GM21786 (cell line): ENCODE data around the gene LCN15.
"Not testable (repeated sequence)": the region's sequence is repeated elsewhere in the genome, so short reads cannot be mapped to it uniquely, and the experiment has no call there.

ENCODE experiments used
- ATAC-seq: cut with Tn5 transposase; IDR thresholded peaks from one replicate; pipeline ENCODE4 v1.9.1; 2021; ENCODE audit not compliant: unreplicated experiment

LCN15 gene

DNA sequence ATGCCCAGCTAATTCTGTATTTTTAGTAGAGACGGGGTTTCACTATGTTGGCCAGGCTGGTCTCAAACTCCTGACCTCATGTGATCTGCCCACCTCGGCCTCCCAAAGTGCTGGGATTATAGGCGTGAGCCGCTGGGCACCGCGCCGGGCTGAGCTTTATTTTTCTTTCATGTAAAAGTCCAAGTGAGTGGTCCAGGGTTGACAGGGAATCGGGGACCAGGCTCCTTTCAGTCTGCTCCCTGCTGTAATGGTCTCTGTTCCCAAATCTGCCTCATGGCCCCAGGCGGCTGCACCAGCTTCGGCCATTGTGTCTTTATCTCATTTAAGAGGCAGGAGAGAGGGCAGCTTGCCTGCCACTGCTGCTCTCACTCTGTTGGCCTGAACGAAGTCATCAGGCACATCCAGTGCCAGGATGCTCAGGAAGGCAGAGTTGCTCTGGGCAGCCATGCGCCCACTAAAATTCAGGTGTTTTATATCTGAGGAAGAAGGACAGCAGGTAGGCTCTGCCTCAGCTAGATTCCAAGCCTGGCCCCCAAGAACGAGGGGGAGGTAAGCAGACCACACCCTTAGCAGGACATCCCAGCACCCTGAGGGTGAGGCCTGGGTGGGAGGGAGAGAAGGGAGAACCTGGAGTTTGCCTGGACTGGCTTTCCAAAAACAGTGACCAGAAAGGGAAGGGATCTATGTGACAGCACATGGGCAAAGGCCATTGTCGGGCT, 30.1 kb upstream of the LCN15 start:
- no peak for ATAC-seq

DNA sequence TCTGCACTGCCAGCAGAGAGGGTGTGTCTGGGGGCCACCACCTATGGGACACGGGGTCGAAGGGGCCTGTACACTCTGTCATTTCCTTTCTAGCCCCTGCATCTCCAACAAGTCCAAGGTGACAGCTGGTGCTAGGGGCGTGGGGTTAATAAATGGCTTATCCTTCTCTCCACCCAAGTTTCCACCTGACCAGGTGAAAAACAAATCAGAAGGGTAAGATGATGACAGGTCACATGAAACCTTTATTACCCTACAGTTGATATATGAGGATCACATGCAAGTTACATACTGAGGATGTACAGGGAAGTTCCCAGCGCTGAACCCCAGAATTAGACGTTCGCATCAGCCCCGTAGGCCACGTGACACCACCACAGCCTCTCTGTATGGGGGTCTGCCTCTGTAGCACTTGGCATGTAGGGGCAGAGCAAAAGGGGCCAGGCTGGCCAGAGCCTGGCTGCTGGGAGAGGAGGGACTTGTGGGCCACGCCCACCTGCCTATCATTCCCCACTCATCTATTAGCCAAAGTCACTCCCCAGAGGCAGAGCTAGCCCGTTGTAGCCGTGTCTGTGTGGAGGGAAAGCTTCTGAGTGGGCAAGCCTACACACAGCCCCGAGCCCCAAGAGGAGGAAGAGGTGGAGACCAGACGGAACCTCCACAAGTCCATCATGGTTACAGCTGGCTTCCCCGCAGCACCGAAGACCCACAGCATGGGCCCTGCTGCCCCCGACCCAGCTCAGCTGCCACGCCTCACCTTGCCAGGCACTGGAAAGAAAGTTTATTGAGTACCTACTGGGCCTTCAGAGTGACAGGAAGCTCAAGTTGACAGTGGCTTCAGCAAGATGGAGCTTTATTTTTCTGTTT, 29.0 kb upstream of the LCN15 start:
- no peak for ATAC-seq

DNA sequence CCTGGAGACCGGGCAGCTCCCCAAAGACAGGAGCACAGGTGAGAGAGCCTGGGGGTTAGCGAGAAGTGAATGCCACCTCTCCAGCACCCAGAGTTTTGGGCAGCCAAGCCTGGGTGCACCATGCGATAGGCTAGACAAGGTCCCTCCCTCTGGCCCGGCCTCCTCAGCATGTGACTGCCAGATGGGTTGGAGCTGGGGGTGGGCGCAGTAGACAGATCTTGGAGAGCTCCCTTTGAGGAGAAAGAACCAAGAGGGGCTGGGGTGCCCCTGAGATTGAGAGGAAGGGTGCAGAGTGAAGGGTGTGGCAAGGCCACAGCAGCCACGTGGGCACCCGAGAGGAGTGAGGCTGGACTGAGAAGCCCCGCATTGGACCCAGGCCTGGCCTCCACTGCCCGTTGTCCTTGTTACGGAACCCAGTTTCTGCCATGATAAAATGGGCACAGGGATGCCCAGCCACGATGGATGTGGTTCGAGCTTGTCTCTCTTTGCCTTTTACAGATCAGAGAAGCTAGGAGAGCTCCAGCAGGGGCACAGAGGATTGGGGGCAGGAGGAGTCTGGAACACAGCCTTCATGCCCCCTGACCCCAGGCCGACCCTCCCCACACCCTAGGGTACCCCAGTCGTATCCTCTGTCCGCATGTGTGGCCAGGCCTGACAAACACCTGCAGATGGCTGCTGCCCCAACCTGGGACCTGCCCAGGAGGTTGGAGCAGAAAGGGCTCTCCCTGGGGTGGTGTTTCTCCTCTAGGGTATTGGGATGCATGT, 28.2 kb upstream of the LCN15 start:
- no peak for ATAC-seq

DNA sequence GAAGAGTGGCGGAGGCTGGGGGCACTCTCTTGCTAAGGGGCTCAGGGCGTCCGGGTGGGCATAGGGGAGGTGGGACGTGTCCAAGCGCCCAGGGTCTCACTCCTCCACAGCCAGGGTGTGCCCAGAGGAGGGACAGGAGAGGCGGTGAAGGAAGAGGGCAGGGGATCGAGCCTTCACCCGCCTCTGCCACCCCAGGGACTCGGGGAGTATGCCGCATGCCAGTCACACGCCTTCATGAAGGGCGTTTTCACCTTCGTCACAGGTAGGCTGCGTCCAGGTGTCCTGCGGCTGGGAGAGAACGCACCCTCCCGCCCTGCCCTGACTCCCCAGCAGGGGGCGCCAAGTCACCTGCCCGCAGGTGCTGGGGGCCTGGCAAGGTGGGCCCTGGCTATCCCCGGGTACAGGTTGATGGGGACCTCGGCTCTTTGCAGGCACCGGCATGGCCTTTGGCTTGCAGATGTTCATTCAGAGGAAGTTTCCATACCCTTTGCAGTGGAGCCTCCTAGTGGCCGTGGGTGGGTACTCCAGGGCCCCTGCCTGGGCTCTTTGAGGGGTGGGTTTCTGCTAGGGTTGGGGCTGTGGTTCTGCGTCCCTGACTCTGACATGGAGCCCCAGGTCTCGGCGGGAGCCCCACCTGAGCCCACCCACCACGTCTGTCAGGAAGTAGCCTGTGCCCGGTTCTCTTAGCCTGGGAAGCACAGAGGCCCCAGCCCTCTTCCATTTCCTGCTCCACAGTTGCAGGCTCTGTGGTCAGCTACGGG, 27.4 kb upstream of the LCN15 start:
- peak; percentile 14 for ATAC-seq

DNA sequence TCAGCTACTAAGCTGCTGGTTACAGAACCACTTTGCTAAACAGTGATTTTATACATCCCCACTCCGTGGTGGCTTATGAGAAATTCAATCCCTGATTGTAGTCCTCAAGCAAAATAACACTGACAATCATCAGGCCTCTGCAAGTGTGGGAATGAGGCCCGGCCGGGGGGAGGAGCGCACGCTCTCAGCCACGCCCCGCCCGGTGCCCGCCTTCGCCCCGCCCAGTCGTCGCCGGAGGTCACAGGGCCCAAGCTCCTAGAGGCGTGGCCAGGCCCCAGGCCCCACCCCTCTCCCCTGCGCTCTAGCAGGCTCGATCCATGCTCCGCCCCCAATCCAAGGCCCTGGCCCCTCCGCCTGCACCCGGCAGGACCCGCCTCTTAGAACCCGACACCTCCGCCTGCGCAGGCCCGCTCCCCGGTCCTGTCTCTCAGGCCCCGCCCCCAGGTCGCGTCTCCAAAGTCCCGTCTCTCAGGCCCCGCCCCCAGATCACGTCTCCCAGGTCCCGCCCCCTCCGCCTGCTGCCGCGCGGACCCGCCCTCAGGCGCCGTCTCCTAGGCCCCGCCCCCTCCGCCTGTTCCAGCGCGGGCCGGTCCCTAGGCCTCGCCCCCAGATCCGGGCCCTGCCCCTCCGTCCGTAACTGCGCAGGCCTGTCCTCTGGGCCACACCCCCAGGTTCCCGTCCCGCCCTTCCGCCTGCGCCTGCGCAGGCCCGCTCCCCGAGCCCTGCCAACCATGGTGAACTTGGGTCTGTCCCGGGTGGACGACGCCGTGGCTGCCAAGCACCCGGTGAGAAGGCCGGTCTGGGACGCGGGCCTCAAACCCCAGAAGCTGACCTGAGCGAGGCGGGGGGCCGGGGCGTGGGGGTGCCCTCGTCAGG, 26.6 kb upstream of the LCN15 start, which contains the start of gene TMEM141:
Gene TMEM141, plus strand, starts transcription at position 705 of the 876 bp plus-strand sequence. Its CDS starts 27 bp downstream, at position 732.
- peak; percentile 79 for ATAC-seq

DNA sequence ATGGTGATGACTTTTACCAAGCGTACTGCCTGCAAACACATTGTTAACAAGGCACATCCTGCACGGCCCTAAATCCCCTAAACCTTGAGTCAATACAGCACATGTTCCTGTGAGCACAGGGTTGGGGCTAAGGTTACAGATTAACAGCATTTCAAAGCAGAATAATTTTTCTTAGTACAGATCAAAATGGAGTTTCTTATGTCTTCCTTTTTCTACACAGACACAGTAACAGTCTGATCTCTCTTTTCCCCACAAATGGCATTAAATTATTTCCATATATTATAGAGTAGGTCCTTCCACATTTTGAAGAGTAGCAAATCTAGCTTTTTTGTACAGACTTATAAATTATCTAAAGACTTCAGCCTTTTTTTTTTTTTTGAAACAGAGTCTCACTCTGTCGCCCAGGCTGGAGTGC, 25.2 kb upstream of the LCN15 start:
- ATAC-seq, result no peak

DNA sequence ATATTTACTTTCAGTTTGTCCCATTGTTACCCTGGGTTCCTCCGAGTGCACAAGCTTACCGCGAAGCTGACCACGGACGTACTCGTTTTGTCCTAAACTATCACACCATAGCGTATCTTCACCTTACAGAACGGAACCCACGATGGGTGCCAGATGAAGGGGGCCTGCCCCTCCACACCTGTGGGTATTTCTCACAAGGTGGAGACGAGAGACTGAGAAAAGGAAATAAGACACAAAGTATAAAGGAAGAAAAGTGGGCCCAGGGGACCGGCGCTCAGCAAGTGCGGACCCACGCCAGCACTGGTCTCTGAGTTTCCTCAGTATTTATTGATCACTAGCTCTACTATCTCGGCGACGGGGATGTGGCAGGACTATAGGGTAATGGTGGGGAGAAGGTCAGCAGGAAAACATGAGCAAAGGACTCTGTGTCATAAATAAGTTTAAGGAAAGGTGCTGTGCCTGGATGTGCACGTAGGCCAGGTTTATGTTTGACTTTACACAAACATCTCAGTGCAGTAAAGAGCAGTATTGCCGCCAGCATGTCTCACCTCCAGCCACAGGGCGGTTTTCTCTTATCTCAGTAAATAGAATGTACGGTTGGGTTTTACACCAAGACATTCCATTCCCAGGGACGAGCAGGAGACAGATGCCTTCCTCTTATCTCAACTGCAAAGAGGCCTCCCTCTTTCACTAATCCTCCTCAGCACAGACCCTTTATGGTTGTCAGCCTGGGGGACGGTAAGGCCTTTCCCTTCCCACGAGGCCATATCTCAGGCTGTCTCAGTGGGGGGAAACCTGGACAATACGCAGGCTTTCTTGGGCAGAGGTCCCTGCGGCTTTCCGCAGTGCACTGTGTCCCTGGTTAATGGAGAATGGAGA, 24.6 kb upstream of the LCN15 start:
- not testable (repeated sequence) for ATAC-seq

DNA sequence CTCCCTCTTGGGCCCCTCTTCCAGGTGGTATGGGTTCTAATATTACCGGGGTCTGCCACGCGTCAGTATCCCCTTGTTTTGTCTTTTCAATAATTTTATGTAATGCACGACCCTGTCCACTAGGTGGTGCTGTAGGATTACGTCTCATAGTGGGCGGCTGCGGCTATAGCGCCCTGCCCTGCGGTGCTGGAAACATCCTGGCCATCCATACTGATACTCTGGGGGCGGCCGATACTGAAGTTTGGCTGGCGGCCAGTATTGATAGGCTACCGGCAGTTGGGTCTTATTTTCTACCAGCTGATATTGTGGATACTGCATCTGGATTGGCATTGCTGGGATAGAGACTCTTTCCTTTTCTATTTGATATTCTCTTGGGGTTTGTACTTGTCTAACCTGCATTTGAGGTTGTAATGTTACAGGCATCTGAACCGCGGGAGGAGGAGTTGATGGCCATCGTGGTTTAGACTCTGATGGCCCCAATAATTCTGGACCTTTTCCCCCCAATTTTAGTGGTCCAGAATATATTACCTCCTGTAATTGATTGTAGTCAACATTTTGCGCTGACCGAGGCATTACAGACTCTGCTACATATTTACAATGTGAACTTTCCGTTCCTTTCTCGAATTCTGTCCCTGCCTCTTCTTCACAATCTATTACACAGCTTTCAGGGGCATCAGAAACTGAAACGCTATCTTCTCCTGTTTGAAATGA, 23.5 kb upstream of the LCN15 start:
- no peak for ATAC-seq

DNA sequence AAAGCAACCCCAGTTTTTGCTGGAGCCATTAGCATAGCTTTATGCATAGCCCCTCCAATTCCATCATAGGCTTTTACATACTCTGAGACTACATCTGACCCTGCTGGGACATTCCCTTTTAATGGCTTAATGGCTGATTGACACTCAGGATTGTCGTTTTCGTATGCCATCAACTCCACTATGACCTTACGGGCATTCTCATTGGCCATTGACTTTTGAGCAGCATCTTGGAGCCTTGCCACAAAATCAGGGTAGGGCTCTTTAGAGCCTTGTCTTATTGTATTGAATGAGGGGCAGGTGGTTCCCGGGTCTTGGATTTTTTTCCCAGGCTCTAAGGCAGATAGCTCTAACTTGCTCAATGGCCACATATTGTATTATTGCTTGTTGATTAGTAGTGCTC, 22.7 kb upstream of the LCN15 start:
- not testable (repeated sequence) for ATAC-seq

DNA sequence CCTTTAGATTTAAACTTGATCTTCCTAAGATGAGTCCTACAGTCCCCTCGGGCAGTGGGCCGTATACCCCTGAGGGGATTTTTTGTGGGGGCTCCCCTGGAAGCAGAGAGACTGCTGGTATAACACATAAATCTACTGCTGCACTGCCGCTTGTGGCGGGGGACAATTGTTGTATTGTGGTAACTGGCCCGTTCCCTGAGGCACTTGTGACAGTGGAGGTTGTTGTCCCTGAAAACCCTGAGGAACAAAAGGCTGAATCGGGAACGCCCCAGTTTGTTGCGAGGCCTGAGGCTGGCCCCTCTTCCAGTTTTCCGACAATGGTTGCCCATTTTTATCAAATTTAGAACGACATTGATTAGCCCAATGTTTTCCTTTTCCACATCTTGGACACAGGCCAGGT, 22.1 kb upstream of the LCN15 start:
- ATAC-seq, result no peak

DNA sequence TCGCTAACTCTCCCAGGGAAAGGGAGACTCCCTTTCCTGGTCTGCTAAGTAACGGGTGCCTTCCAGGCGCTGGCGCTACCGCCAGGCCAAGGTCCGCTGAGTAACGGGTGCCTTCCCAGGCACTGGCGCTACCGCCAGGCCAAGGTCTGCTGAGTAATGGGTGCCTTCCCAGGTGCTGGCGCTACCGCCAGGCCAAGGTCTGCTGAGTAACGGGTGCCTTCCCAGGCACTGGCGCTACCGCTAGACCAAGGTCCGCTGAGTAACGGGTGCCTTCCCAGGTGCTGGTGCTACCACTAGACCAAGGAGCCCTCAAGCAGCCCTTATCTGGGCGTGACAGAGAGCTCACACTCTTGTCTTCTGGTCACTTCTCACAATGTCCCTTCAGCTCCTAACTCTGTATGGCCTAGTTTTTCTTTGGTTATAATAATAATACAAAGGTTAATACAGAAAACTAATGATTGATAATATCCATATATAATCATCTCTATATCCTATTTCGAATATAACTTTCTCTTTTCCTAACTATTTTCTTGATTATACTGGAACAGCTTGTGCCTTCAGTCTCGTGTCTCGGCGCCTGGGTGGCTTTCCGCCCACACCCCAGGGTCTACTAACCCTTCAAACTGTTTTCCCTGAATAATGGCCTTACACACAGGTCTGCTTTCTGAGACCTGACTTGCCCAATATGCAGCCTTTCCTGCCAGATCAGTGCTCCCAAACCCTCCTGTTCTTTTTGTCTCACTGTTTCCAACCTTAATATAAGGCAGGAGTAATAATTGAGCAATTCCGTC, 21.4 kb upstream of the LCN15 start:
- not testable (repeated sequence) for ATAC-seq

DNA sequence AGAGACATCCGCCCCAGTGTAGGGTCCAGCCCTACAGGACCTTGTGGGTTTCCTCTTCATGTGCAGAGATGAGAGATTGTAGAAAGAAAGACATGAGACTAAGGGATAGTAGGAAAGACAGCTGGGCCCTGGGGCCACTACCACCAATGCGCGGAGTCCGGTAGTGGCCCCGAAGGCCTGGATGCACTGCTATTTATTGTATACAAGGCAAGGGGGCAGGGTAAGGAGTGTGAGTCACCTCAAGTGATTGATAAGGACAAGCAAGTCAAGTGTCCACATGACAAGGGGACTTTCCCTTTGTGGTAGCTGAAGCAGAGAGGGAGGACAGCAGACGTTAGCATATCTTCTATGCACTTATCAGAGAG, 20.7 kb upstream of the LCN15 start:
- no peak for ATAC-seq

DNA sequence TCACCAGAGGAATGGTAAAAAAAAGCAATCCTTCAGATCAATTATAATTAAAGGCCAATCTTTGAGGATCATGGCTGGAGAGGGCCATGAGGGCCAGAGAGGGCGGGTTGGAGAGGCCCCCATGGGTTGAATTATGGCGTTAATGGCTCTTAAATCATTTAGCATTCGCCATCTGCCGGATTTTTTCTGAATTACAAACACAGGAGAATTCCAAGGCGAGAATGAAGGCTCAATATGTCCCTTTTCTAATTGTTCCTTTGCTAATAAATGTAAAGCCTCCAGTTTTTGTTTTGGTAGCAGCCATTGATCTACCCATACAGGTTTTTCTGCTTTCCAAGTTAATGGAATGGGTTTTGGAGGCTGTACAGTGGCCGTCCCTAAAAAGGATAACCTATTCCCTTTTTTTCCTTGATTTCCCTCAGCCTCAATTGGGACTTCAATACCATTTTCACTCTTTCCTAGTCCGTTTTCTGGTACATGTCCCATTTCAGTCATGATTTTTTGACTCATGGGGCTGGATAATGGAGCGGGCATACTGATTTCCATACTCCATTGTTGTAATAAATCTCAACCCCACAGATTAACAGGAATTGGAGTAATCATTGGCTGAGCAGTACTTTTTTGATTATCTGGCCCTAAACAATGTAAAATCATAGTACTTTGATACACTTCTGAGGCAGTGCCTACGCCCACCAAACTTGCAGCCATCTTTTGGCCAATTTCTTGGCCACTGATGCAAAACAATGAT, 20.1 kb upstream of the LCN15 start:
- no peak for ATAC-seq

DNA sequence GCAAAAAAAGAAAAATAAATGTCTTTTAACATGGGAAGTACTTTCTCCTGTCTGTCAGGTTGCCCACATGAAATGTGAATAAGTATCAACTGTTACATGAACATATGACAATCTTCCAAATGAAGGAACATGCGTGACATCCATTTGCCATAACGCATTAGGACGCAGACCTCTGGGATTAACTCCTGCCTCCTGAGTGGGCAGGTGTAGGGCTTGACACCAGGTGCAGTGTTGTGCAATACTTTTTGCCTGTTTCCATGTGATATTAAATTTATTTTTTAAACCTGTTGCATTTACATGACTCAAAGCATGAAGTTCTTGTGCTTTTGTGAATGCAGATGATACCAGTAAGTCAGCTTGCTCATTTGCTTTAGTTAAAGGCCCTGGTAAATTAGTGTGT, 18.1 kb upstream of the LCN15 start:
- ATAC-seq, result no peak

DNA sequence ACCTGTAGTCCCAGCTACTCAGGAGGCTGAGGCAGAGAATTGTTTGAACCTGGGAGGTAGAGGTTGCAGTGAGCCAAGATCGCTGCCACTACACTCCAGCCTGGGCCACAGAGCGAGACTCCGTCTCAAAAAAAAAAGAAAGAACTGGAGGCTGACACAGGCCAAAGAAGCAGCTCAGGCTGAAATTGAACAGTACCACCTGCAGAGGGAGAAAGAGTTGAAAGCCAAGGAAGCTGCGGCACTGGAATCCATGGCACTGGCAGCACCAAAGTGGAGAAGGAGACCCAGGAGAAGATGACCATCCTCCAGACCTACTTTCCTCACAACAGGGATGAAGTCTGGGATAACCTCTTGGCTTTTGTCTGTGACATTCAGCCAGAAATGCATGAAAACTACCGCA, 15.5 kb upstream of the LCN15 start:
- ATAC-seq, result no peak

DNA sequence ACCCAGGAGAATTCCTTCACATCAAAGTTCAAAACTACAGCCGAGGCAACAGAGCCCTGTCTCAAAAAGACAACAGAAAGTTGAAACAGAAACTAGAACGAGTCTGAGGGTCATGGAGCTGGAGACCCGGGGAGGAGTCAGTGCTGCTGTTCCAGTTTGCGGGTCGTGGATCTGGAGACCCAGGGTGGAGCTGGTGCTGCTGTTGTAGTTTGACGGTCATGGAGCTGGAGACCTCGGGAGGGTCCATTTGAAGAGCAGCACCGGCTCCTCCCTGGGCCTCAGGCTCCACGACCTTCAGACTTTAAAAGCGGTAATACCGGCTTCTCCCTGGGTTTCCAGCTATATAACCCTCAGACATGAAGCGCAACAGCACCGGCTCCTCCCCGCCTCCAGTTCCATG, 13.0 kb upstream of the LCN15 start:
- no peak for ATAC-seq

DNA sequence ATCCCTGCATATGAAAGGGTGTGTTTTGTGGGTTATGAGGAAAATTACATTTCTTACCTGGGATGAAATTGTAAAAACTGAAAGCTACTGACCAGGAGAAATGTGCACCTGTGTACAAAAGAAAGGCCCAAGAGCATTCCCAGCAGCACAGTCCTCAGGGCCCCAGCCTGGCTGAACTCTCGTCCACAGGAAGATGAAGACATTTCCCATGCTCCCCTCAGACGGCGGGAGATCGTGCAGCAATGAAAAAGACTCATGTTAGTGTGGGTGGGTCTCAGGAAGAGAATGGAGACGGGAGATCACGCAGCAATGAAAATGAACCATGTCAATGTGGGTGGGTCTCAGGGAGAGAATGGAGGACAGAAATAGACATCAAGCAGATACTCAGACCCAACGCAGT, 12.6 kb upstream of the LCN15 start:
- ATAC-seq, result no peak
